GM21786 (cell line): ENCODE data around the gene ABCA2.

ENCODE experiments used
- ATAC-seq: cut with Tn5 transposase; IDR thresholded peaks from one replicate; pipeline ENCODE4 v1.9.1; 2021; ENCODE audit not compliant: unreplicated experiment

Gene ABCA2

DNA sequence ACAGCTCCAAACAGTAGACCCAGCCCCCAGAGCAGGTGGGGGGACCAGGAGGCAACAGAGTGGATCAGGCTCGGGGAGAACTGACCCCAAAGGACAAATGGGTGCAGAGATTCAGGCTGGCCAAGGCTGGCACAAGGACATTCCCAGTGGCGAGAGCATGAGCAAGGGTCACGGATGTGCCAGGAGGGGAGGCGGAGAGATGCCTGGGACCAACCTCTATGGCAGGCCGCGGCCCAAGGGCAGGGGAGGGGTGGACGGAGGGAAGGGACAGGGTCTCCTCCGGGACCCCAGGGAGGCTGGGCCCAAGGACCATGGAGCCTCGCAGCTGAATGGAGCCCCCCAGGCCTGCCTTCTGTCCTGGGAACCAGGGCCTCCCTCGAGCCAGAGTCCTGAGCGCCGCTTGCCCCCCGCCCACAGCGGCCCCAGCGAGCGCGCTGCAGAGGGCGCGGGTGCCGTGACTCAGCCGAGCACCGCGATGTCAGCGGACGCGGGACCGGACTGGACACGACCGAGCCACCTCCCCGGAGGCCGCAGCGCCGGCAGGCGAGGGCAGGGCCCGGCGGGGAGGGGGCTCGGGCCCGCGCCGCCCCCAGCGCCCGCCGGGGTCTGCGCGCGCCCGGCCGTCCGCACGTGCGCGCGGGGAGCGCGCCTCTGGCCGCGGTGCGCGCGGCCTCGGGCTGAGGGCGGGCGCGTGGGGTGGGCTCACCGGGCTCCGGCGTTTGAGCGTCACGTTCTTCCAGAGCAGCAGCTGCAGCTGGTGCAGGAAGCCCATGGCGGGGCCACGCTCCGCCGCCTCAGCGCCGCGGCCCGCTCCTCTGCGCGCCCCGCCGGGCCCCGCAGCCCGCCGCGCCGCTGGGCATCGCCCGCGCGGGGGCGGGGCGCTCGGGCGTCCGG is at the start of gene ABCA2:
Gene ABCA2, minus strand, starts transcription at position 869 of the 894 bp plus-strand sequence. Its CDS starts 97 bp downstream, at position 772.
- ATAC-seq: no peak

GRCh38 chr9:137077010-137077747 is 49.1 kb upstream of the ABCA2 start, which contains the start of gene UAP1L1:
TSS of gene UAP1L1 (plus strand) at chr9:137077517. CDS start at chr9:137077533, 16 bp downstream.
- ATAC-seq: peak; percentile 50

DNA sequence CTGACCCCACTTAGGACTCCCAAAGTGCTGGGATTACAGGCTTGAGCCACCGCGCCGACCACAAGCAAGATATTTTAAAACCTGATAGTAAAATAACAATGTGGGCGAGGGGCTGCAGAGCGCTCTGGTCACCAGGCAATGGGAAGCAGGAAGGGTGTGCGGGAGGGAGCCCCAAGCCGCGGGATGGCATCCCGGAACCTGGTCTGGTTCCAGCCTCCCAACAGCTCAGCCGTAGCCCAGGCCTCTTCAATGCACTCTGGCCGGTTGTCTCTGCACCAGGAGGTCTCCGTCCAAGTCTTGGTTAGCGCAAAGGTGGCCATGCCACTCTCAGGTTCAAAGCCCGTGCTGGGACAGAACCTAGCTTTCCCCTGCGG is 48.6 kb upstream of the ABCA2 start:
- no peak for ATAC-seq

DNA sequence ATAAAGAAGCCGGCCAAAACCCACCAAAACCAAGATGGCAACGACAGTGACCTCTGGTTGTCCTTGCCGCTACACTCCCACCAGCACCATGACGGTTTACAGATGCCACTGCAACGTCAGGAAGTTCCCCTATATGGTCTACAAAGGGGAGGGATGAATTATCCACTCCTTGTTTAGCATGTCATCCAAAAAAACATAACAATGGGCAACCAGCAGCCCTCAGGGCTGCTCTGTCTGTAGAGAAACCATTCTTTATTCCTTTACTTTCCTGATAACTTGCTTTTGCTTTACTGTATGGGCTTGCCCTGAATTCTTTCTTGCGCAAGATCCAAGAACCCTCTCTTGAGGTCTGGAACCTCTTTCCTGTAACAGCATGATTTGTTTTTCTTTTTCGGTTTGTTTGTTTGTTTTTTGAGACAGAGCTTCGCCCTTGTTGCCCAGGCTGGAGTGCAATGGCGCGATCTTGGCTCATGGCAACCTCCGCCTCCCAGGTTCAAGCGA is 47.3 kb upstream of the ABCA2 start:
- no peak for ATAC-seq

- no peak for ATAC-seq
Measured at GRCh38 chr9:137074657-137075274, 46.7 kb upstream of the ABCA2 start.

DNA sequence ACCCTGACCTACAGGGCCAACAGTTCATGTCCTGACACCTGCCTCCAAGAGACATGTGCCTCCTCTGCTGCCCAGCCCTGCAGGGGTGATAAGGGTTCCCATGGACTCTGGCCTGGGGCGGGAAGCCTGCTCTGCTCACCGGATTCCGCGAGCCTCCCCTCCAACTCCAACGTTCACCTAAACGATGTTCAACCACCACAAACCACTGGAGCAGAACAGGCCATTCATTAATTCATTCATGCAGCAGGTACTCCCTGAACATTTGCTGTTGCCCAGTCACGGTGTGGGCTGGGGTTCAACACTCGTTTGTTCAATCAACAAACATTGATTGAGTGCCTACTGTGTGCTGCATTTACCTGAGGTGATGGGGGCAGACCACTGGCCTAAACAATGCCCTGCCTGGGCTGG is 46.0 kb upstream of the ABCA2 start:
- no peak for ATAC-seq

DNA sequence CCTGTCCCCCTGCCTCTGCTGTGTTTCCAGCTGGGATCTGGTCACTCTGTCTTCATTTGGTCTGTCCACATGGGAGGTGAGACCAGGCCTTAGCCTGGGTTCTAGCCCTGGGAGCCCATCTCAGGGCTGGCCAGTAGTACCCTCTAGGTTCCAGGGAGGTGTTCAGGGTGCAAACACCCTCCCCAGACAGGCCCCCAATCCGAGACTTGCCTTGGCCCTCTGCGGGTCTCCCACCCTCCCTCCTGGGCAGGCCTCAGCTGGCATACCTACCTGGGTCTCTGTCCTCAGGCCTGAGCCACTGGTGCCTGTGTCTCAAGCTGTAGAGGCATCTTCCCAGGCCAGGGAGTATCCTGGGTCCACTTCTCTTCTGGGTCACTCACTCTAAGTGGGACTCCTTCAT is 43.2 kb upstream of the ABCA2 start:
- no peak for ATAC-seq

DNA sequence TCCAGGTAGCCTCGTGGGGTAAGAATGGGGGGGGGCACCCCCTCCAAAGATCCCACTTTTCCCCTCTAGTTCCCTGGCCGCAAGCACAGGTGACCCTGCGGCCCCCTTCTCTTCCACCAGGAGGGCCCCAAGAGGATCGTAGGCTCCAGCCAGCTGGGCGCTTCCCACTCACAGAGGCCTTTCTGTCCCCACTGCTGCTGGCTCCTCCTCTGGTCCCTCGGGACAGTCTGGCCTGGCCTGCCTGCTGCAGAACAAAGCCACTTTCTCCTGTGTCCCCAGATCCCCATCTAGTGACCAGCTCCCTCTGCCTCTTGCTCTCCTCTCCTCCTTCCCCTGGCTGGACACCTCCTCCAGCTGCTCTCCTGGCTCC is 42.9 kb upstream of the ABCA2 start:
- no peak for ATAC-seq

DNA sequence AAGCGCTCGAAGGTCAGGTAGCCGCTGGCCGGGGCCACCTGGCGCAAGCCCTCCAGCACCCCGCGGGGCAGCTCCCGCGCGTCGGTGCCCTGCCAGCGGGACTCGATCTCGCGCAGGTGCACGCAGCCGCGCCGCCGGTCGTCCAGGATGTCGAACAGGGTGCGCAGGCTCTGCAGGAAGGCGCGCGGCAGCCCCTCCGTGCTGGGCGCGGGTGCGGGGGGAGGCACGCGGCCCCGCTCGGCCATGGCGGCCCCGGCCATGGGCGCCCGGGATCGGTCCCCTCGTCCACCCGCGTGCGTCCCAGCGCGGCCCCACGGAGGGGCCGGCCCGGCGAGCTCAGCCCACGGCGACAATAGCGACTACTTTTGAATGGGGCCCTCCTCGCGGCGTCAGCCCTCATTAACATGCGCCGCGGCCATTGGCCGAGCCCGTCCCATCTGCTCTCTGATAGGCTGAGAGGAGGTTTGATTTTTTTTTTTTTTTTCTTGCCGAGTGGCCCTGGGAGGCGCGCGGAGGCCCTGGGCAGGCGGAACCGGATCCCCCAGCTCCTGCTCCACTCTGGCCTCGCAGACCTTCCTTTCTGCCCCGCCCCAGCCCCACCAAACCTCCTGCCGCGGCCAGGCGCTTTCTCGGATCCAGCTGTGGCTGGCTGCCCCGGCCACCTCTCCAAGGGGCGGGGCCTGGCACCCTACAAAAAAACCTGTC is 42.3 kb upstream of the ABCA2 start, which contains the start of gene SAPCD2:
Gene SAPCD2, minus strand, starts transcription at position 357 of the 705 bp plus-strand sequence. Its CDS starts 97 bp downstream, at position 260.
- ATAC-seq: peak; percentile 73

DNA sequence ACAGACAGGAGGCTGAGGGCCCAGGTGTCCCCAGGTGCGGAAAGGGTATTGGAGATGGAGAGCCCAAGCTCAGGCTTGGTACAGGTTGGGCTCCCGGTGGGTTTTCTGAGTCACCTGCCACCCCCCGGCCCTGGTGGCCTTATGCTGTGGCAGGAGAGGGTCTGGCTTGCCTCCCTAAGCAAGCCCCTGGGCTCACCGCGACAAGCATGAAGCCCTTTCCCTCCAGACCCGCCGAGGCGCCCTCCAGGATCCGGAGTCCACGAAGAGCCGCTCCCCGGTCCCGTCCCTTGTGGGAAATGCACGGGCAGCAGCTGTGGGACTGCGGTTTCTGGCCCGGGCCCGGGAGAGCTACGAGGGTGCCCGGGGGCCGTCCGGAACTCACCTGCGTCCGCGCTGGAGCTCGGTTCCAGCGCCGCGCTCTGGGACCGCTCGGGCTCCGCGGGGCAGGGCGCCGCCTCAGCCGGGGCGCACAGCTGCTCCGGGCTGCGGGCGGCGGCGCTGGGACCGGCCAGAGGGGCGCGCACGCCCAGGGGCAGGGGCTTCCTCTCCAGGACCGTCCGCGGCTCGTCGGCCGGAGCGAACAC is 41.6 kb upstream of the ABCA2 start:
- no peak for ATAC-seq

DNA sequence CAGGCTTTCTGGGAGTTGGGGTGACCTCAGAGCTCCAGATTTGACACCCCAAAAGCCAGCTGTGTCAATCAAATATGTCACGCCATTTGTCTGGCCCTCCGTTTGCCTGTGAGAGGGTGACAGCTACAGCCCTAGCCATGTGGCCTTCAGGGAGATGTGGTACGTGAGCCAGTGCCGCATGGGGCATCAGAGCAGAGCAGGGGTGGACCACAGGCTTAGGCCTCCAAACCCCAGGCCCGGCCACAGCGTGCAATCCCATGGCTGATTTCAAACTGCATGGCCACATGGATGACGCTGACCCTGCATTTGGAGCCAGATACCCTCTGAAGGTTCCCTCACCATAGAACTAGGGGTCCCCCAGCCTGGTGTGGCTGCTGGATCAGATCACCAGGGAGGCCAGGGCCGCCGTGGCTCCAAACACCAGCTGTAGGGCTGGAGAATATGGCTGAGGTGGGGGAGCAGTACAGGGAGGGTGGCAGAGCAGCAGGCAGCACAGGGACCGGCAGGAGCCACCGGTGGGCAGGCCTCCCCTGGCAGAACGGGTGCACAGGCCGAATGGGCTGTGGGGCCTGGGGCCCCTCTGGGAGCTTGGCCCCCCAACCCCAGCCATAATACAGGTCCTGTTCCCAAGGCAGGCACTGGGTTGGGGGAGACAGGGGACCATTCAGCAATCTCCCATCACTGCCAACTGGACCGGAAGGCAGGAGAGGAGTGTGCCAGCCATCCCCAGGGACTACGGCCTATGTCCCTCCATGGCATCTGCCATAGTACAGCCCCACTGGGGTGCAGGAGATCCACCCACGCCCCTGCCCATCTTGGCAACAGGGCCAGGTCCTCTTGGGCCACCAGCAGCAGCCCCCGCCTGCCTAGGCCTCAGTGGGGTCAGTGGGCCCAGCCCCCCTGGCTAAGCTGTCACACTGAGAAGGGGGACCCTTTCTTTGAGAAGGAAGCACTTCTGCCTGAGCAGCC is 40.8 kb upstream of the ABCA2 start:
- no peak for ATAC-seq

DNA sequence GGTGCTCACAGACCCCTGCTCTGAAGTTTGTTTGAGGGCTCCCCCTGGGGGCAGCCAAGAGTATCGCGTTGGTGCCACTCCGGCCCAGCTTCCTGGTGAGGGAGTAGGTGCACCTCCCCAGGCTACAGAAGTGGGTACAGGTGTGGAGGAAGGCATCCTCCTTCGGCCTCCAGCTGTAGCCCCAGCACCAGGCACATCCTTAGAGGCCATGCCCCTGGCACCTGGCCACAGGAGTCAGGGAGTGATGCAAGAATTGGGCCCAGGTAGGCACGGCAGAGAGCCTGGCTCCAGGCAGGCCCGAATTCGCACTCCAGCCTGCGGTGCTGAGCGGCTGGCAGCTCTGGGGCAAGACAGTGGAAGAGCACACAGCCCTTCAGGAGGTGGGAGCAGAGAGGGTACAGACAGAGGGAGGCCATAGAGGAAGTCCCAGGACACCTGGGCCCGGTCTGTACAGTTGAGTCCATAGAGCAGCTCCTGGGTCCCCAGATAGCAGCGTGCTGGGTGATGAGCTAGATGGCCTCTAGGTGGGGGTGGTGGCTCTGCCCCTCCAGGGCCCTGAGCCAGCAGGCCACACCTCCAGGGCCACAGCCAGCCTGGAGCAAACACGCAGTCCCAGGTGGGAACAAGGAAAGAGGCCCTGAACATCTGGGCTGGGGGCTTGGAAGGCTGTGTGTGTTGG is 40.0 kb upstream of the ABCA2 start:
- no peak for ATAC-seq

DNA sequence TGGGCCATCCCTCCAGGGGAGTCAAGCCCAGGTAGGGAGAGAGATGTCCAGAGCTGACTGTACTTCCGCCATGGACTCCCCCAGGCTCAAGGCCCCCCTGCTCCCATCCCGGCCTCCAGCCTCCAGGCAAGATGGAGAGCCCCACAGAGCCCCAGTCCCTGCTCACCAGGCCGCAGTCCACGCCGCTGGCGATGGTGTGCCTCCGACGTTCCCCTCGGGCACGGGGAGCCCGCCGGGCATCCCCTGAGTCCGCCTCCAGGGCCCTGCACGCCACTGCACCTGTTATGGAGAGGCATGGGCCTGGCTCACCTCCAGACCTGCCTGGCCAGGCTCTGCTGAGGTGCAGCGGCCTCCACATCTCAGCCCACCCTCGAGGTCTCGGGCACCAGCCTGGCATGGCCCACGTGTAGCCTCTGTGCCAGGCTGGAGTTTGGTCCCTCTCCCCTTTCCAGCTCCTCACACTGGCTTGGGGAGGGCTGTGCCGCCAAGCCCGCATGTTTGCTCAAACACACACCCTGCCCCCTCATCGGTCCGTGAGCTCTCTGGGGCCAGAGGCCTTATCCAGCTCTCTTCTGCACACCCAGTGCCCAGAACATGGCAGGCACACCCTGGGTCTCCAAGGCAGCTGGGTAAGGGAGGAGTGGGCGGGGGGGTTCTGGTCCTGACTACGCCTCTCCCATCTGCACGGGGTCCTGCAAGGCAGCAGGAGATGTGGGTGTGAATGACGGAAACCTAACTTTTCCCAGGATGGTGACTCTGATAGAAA is 38.2 kb upstream of the ABCA2 start:
- ATAC-seq: no peak

GRCh38 chr9:137065336-137065967 is 37.4 kb upstream of the ABCA2 start:
- no peak for ATAC-seq

- ATAC-seq: no peak
Measured at GRCh38 chr9:137064880-137065164, 36.8 kb upstream of the ABCA2 start.

DNA sequence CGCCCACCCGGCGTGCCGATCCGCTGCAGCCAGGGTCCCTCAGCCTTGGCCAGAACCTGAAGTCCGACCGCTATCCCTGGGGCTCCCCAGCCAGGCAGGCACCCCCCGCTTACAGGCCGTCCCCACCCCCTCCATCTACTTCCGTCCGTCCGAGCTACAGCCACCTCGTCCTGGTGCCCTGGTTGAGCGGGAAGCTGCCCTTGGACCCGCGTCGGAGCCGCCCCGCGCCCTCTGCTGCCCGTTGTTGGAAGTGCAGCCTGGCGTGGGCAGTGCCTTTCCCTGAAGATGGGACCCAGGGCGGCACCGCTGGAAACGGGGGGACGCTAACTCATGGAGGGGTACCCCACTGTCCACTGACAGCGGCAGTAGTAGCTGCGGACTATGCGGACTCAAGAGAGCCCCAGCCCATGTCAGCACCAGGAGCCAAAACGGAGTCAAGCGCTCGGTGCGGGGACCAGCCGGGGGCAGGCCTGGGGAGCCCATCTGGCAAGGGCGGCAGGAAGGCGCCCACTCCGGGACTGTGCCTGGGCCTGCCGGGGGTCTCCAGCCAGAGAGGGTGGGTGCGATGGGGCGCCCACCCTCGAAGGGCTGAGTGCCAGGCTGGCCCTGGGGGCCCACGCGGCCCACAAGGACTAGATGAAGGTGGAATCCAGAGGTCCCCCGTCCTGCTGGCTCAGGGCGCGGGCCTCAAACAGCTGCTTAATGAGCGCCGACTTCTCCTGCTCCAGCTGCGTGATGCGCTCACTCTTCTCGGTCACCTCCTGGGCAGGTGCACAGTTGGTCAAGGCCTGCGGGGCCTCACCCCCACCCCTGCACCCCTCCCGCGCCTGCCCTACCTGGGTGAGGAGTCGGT is 36.2 kb upstream of the ABCA2 start:
- ATAC-seq: no peak
